Stimulated activated naive CD8-positive, alpha-beta T cell treated with anti-CD3 and anti-CD28 coated beads, Interleukin-15, Interleukin-2, amounts not matched to agents 100 ng/mL and 50 ng/mL, for 24 hours (primary cell): ENCODE results near the gene ZBTB7C.

Experiments
- H3K27ac Mint-ChIP-seq: one replicate; pipeline ENCODE4 v1.8.0; 2021; ENCODE audit warnings: mild to moderate bottlenecking, mixed read lengths
- H3K27me3 Mint-ChIP-seq: one replicate; pipeline ENCODE4 v1.8.0; 2021; ENCODE audit warnings: mixed read lengths
- H3K36me3 Mint-ChIP-seq: one replicate; pipeline ENCODE4 v1.8.0; 2021; ENCODE audit warnings: low read depth, mixed read lengths
- H3K4me1 Mint-ChIP-seq: one replicate; pipeline ENCODE4 v1.8.0; 2021; ENCODE audit warnings: low read depth, mixed read lengths
- H3K4me3 Mint-ChIP-seq: one replicate; pipeline ENCODE4 v1.8.0; 2021; ENCODE audit warnings: mild to moderate bottlenecking, mixed read lengths
- H3K9me3 Mint-ChIP-seq: one replicate; pipeline ENCODE4 v1.8.0; 2021; ENCODE audit warnings: mixed read lengths

ZBTB7C gene

DNA sequence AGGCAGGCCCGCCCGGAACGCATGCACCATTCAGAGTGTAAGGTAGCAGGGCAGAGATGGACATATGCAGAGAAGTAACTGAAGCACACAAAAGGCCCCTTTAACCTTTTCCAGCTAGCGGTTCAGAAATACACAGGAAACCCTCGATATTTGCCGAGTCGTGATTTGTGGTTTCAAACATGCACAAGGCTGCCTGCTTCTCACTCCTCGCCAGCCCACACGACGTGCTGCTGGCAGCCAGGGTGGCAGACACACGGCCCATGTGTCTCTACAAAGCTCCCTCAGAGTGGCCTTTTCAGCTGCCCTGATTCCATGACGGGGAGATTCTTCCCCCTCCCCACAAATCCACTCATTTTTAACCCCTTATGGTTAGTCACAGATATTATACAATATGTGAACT lies 23.6 kb downstream of the ZBTB7C start:
- Mint-ChIP-seq H3K27ac (no peak overlapping the region), H3K4me1 (no peaks in the 10 kb centered on the region), H3K9me3 (no peaks in the 10 kb centered on the region), H3K36me3 (no peaks in the 10 kb centered on the region), H3K4me3 (no peak overlapping the region), H3K27me3 (peaks cover 50% of the 10 kb centered on the region)

DNA sequence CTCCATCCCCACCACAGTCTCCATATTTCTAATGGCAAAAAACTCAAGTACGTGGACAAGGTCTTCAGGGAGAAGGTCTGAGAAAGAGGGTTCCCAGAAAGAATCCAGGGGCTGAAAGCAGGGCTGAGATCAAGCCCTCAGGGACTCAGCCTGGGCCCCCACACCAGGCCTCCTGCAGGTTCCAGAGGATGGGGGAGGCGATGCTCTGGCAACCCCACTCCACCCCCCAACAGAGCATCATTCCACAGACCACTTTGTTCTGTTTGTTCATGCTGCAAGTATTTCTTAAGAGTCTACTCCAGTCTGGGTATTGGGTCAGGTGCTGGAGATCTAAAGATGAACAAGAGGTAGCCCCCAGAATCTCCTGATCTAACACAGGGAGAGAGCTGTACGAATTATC lies 32.2 kb downstream of the ZBTB7C start:
- Mint-ChIP-seq H3K4me1 (no peaks in the 10 kb centered on the region), H3K4me3 (no peak overlapping the region), H3K27ac (no peak overlapping the region), H3K27me3 (peaks cover 32% of the 10 kb centered on the region), H3K9me3 (no peaks in the 10 kb centered on the region), H3K36me3 (no peaks in the 10 kb centered on the region)

- Mint-ChIP-seq H3K27ac (no peak overlapping the region), H3K27me3 (peaks cover 30% of the 10 kb centered on the region), H3K36me3 (no peaks in the 10 kb centered on the region), H3K4me1 (no peaks in the 10 kb centered on the region), H3K4me3 (no peak overlapping the region), H3K9me3 (no peaks in the 10 kb centered on the region)
Measured at GRCh38 chr18:48376406-48376805, 32.8 kb downstream of the ZBTB7C start.

GRCh38 chr18:48375150-48375800 lies 33.9 kb downstream of the ZBTB7C start:
- H3K27me3 Mint-ChIP-seq, result peaks cover 28% of the 10 kb centered on the region
- H3K36me3 Mint-ChIP-seq, result no peaks in the 10 kb centered on the region
- no peaks in the 10 kb centered on the region for H3K4me1 Mint-ChIP-seq
- H3K27ac Mint-ChIP-seq, result no peak overlapping the region
- H3K4me3 Mint-ChIP-seq, result no peak overlapping the region
- H3K9me3 Mint-ChIP-seq, result no peaks in the 10 kb centered on the region

DNA sequence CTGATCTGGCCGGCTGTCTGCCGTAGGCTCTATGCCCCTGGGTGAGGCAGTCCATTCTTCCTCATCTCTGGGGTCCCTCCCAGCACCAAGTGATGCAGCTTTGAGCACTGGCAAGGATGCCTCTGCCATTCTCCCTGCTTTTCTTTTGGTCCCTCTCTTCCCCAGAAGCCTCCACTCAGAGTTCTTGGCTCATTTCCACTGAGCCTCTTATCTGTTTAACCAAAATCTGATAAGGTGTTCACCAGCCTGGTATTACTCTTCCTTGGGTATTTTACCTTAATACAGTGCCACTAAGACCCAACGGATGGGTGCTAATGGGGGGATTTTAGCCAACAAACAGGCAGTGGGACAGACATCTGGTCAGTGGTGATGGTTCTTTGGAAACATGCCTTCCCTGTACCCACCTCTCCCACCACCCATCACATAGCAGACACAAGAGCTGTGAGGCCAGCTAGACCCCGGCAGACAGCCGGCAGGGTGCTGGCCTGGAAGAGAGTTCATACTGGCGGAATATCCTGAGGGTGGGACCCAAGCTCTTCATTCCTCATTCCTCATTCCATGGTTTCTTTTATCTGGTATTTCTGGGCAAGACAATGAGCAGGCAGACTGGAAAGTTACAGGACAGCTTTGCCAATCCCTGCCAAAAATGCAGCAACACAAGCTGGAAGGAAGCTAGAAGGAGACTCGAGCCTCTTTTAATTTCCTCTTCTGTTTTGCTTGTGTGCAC lies 34.6 kb downstream of the ZBTB7C start:
- H3K4me1 Mint-ChIP-seq, result no peaks in the 10 kb centered on the region
- no peaks in the 10 kb centered on the region for H3K36me3 Mint-ChIP-seq
- H3K4me3 Mint-ChIP-seq, result no peak overlapping the region
- H3K9me3 Mint-ChIP-seq, result no peaks in the 10 kb centered on the region
- peaks cover 22% of the 10 kb centered on the region for H3K27me3 Mint-ChIP-seq
- H3K27ac Mint-ChIP-seq, result no peak overlapping the region

DNA sequence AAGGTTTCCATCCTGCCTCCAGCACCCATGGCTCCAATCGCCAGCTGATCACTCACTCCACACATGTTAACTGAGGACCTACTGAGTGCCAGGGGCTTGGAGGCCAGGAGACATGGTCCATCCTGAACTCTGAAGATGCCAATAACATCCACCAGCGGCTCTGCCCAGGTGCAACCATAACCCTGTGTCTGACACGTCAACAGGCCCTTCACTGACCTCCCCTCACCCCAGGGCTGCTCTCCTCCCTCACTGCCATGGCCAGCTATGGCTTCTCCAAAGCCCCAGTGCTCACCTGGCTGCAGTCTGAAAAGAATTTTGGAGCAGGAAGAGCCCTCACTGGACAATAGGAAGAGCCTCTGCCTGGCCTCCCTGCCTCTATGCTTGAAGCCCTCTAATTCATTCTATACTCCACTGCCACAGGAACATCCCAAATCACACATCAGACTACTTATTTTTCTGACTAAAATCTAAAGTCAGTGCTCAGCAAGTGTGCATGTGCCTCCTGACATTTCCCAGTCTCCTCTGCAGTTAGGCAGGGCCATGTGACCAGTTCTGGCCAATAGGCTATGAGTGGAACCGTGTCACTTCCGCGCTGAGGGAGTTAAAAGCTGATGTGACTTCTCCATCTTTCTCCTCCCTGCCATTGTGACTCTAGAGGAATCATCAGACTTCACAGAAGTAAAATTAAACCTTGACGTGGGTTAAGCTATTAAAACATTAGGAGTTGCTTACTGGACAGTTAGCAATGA lies 37.2 kb downstream of the ZBTB7C start:
- Mint-ChIP-seq H3K27ac (no peak overlapping the region), H3K9me3 (no peaks in the 10 kb centered on the region), H3K27me3 (peaks cover 27% of the 10 kb centered on the region), H3K4me3 (no peak overlapping the region), H3K4me1 (no peaks in the 10 kb centered on the region), H3K36me3 (no peaks in the 10 kb centered on the region)

GRCh38 chr18:48367557-48367956 lies 41.6 kb downstream of the ZBTB7C start:
- H3K9me3 Mint-ChIP-seq, result peaks cover 5% of the 10 kb centered on the region
- no peaks in the 10 kb centered on the region for H3K4me1 Mint-ChIP-seq
- H3K27me3 Mint-ChIP-seq, result peaks cover 24% of the 10 kb centered on the region
- H3K36me3 Mint-ChIP-seq, result no peaks in the 10 kb centered on the region
- no peak overlapping the region for H3K4me3 Mint-ChIP-seq
- H3K27ac Mint-ChIP-seq, result no peak overlapping the region

GRCh38 chr18:48365965-48366364 lies 43.2 kb downstream of the ZBTB7C start:
- H3K36me3 Mint-ChIP-seq, result no peaks in the 10 kb centered on the region
- H3K27me3 Mint-ChIP-seq, result peaks cover 29% of the 10 kb centered on the region
- no peak overlapping the region for H3K27ac Mint-ChIP-seq
- no peak overlapping the region for H3K4me3 Mint-ChIP-seq
- H3K9me3 Mint-ChIP-seq, result peaks cover 5% of the 10 kb centered on the region
- H3K4me1 Mint-ChIP-seq, result no peaks in the 10 kb centered on the region

DNA sequence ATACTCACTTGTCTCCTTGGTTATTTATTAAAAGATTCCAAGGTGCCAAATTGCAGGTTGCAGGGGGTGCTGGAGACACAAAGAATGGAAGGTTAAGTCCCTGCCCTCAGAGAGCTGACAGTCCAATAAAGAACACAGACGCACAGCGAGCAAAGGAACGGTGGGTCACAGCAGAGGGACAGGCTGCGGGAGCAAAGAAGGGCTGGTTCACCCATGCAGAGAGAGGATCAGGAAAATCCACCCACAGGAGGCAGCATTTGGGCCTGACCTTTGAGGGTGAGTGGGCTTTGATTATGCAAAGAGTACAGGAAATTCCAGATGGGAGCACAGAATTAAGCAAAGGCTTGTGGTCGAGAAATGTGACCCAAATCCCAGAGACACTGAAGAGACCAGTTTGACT lies 45.0 kb downstream of the ZBTB7C start:
- no peak overlapping the region for H3K27ac Mint-ChIP-seq
- H3K4me3 Mint-ChIP-seq, result no peak overlapping the region
- H3K27me3 Mint-ChIP-seq, result peaks cover 38% of the 10 kb centered on the region
- H3K4me1 Mint-ChIP-seq, result no peaks in the 10 kb centered on the region
- H3K36me3 Mint-ChIP-seq, result no peaks in the 10 kb centered on the region
- H3K9me3 Mint-ChIP-seq, result peaks cover 5% of the 10 kb centered on the region

- peaks cover 32% of the 10 kb centered on the region for H3K27me3 Mint-ChIP-seq
- peaks cover 5% of the 10 kb centered on the region for H3K9me3 Mint-ChIP-seq
- H3K27ac Mint-ChIP-seq, result no peak overlapping the region
- H3K4me1 Mint-ChIP-seq, result no peaks in the 10 kb centered on the region
- H3K4me3 Mint-ChIP-seq, result no peak overlapping the region
- H3K36me3 Mint-ChIP-seq, result no peaks in the 10 kb centered on the region
Measured at GRCh38 chr18:48363175-48363574, 46.0 kb downstream of the ZBTB7C start.

DNA sequence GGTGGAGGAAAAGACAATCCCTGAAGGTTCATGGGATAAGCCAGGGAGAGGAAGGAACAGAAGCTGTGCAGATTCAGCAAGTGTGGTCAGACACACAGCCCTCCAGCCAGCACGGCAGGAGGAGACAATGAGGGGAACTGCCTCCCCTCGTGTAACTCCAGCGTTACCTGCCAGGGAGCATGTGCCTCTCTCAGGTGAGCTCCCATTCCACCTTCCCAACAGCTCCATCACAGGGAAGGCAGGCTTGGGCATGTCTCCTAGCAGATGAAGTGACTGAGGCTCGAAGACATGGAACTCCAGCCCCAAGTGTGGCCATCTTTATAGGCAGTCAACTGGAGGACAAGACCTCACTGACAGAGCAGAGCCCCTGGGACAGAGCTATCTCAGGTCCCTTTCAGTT lies 47.4 kb downstream of the ZBTB7C start:
- Mint-ChIP-seq H3K4me3 (no peak overlapping the region), H3K27me3 (peaks cover 30% of the 10 kb centered on the region), H3K27ac (no peak overlapping the region), H3K36me3 (no peaks in the 10 kb centered on the region), H3K9me3 (peaks cover 5% of the 10 kb centered on the region), H3K4me1 (no peaks in the 10 kb centered on the region)

DNA sequence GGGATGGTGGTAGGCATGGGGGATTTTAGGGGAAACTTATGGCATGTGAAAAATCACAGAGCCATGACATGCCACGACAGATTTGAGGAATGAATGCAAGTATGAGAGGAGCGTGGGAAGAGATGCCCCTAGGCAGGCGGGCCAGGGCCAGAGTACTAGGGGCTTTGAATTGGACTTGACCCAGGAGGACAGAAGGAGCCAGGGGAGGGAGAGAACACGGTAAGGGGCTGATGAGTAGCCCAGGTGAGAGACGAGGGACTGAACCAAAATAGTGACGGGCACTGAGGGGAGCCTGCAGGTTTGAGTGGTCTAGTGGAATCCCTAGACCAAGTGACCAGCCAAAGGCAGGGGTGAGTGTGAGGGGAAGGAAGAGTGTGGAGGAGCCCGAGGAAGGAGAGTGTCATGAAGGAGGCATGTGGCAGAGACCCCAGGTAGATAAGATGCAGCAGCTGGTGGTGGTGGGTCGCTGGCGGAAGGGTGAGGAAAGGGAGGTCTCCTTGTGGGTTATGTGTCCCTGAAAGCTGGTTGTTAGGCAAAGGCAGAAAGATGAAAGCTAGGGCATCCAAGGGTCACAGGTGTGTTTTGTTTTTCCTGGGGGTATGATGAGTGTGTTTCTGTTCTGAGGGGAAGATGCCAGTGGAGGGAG lies 48.7 kb downstream of the ZBTB7C start:
- Mint-ChIP-seq H3K36me3 (no peaks in the 10 kb centered on the region), H3K27me3 (peaks cover 25% of the 10 kb centered on the region), H3K4me1 (no peaks in the 10 kb centered on the region), H3K4me3 (no peak overlapping the region), H3K27ac (no peak overlapping the region), H3K9me3 (peaks cover 5% of the 10 kb centered on the region)

- Mint-ChIP-seq H3K27ac (no peak overlapping the region), H3K27me3 (peaks cover 25% of the 10 kb centered on the region), H3K36me3 (no peaks in the 10 kb centered on the region)
Measured at GRCh38 chr18:48359626-48360025, 49.6 kb downstream of the ZBTB7C start.

DNA sequence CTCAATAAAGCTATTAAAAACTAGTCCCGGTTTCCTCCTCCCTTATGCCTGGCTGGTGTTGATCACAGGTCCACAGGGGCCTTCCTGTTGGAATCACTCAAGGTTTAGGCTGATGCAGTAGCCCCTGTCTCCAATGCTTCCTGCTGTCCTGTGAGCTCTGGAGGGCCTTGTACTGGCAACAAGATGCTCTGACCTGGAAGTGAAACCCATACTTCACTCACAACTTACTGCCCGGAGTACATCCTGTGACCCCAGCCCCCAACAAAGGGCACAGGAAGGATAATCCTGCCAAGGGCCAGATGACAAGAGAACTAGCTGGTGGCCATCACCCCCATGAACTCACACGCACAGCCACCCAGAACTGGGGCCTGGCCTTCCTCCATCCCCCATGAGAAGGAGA lies 50.3 kb downstream of the ZBTB7C start:
- Mint-ChIP-seq H3K36me3 (no peaks in the 10 kb centered on the region), H3K4me3 (no peak overlapping the region), H3K4me1 (no peaks in the 10 kb centered on the region), H3K9me3 (no peaks in the 10 kb centered on the region), H3K27ac (no peak overlapping the region), H3K27me3 (peaks cover 20% of the 10 kb centered on the region)

More at GRCh38 chr18:48359626-48360025, 49.6 kb downstream of the ZBTB7C start:
- no peaks in the 10 kb centered on the region for H3K4me1 Mint-ChIP-seq
- peaks cover 5% of the 10 kb centered on the region for H3K9me3 Mint-ChIP-seq
- no peak overlapping the region for H3K4me3 Mint-ChIP-seq
